SKM-1 treated with dmso at 0.1 percent for 144 hours (cell line): ENCODE data around the gene FBXW12.
"Not testable (repeated sequence)": the region's sequence is repeated elsewhere in the genome, so short reads cannot be mapped to it uniquely, and the experiment has no call there.

Source experiments
- DNase-seq: peaks from one replicate; lab custom pipeline; 2025; ENCODE audit not compliant: unreplicated experiment; lab: John Stamatoyannopoulos, UW

The FBXW12 gene

DNA sequence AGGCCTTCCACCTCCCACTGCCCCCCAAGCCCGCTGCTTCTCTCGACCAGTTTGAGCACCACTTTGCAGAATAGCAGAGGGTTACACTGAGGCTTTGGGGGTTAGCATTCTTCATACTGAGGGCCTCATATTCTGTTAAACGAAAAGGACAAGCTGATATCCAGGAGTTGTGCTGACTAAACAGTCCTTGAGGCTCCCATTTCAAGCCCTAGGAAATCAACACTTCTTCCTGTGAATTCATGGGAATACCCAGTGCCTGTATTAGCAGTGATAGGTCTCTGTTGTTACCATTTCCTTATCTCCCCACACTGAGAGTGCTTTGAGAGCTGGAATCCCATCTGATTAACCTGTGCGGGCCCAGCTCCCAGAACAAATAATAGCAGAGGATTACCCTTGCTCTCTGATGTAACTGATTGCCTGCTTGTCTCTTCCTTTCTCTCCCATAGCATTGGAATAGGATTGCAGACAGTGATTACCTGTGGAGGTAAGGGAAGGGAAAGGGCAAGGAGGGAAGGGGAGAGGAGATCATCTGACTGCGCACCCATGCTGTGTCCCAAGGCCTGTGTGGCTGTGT, 930 bp downstream of the FBXW12 start:
- no peak for DNase-seq

DNA sequence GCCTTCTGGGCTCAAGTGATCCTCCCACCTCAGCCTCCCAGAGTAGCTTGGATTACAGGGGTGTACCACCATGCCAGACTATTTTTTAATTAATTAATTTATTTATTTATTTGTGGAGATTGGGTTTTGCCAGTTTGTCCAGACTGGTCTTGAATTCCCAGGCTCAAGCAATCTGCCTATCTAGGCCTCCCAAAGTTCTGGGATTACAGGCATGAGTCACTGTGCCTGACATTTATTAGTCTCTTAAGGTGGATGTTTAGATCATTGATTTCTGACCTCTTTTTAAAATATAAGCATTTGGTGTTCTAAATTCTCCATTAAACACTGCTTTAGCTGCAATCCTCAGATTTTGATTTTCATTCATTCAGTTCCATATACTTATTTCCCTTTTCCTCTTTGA, 15.6 kb downstream of the FBXW12 start:
- no peak for DNase-seq

DNA sequence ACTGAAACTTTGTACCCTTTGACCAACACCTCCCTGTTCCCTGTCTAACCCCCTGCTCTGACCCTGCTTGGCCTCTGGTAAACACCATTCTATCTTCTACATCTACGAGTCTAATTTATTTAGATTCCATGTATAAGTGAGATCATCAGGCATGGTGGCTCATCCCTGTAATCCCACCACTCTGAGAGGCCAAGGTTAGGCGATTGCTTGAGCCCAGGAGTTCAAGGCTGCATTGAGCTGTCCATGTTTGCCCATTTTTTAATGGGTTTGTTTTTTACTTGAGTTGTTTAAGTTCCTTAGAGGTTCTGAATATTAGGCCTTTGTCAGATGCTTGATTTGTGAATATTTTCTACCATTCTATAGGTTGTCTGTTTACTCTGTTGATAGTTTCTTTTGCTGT, 16.9 kb downstream of the FBXW12 start:
- DNase-seq = no peak

DNA sequence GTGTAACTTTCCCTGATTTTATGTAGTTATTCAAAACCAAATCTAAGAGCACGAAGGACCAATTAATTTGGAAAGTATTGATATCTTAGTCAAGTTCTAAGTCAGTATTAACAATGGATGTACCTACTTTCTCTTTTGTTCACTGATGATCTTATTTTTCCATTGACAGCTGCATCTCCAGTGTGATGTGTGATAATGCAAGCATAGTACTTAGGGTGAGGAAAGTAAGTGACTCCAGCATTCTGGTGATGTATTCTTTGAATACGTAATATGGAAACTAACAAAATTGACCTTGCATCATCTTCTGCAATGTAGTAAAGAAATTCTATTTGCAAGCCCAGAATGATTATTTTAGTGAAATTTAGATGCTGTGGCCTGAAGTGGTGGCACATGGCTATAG, 22.4 kb downstream of the FBXW12 start:
- no peak for DNase-seq

DNA sequence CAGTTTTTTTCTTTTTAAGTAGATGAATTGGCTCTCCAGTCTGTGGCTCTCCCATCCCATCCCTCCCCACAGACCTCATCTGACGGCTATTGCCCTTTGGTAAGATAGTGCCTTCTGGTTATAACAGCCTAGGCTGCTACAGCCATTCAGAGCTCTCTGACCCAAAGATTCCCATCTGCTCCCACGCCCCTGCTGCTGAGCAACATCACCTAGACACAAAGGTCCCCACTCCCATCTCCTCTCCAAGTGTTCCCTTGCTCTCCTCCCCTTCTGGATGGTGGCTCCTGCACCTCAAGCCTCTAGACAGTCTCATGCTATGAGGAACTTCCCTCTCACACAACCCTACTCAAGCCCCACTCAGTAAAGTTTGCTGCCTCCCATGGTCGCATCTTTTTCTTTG, 23.7 kb downstream of the FBXW12 start:
- no peak for DNase-seq

DNA sequence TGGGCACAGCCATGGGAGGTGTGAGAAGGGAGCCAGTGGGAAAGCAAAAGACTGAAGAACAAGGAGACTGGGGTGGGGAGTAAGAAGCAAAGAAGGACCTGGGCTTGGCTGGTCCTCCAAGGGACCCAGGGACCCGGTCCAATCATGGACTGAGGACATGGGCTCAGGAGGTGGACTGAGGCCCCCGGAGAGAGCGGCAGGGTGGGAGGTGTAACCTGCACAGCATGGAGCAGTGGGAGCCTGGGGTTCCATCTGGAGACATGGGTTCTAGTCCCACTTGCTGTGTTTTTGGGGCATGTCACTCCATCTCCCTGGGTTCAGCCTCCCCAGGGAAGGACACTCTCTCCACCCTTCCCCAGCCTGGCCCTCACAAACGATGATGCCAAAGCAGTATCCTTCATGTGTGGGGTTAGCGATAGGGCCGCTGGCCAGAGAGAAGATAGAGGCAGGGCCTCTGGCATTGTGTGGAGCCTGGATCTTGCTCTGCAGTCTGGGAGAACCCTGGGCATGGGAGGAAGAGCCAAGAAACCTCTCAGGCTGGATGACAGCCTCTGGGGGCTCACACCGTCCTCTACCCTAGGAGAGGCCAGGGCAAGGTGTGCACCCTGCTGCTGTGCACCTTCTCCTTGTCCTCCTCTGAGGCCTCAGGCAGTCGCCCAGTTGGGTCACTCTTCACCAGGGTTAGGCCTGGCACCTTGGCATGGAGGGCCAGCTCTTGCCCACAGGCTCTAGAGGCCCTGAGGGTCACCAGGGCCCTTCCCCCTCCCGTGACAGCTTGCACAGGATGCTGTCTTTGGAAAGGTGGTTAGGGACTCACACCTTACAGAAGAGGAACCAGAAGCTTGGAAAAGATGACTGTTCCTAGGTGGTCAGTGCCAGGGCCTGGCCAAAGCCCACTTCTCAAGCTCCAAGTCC, 26.0 kb downstream of the FBXW12 start:
- DNase-seq = no peak

DNA sequence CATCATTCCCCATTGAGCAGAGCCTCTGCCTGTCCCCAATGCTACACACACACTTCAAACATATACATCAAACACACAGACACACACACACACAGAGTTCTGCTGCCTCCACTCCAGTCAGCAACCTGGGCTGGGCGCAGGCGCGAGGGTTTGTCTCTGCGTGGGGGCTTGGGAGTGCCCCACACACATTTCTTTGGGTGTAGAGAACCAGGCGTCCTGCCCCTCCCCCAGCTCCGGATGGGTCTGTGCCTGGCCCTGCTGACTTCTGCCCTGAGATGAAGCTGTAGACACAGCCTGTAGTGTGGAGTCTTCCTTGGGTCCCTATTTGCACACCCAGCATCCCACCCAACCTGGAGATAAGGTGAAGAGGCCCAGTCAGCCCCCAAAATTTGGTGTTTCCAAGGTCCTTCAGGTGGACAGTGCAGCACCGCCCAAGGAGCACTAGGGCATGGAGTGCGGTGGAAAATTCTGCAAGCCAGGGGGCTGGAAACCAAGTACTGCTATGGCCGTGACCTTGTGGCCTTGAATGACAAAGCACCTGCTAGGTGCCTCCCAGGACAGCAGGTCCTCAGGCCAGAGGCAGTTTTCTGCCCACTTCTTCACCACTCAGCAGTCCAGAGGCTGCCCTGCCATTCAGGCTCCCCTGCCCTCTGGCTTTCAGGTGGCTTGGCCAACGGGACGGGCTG, 26.8 kb downstream of the FBXW12 start:
- no peak for DNase-seq

DNA sequence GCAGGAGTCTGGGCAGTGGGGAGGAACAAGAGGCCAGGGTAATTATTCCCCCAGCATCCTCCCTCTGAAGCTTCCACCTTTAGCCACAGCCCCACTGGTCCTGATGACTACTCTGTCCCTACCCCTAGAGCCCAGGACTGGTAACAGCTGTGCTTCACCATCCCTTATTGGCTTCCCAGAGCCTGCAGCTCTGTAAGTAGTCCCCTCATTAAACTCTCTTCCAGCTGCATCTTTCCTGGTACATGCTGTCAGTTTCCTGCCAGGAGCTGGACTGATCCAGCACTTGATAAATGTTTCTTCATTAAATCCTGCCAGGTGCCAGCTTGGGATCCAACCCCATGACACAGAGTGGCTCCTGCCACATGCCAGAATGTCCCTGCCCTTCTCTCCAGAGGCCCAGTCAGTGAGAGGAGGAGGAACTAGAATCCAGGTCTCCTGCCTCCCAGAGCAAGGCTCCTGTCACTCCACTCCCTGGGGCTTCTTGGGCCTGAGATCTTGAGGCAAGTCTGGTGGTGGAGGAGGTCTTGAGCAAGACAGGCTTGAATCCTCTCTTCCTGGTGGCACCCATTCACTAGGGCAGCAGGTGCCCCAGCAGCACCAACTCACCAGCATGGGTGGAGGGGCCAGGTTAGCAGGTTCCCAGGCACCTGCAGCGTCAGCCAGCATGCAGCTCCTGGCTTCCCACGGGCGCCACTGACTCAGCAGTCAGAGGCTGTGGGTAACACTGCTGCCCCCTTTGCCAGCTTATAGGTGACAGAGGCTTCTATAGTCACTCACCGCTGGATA, 27.6 kb downstream of the FBXW12 start:
- DNase-seq = no peak

DNA sequence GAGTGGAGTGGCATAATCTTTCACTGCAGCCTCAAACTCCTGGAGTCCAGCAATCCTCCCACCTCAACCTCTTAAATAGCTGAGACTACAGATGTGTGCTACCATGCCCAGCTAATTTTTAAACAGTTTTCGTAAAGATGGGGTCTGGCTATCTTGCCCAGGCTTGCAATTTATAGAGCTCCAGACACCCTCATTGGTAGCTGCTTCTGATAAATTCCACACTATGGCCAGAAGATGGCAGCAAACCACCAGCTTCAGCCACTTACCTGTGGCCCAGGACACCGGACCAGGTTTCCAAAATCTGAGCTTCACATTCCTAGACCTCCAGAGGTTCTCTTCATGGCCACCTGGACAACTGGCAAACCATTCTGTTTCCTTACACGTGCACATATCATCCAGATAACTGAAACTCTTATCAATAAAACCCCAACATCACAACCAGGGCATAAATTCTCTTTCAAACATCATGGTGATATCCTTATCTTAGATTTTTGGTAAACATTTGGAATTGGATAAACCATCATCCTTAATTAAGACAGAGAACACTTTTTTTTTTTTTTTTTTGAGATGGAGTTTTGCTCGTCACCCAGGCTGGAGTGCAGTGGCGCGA, 28.9 kb downstream of the FBXW12 start:
- DNase-seq = peak; percentile 35

DNA sequence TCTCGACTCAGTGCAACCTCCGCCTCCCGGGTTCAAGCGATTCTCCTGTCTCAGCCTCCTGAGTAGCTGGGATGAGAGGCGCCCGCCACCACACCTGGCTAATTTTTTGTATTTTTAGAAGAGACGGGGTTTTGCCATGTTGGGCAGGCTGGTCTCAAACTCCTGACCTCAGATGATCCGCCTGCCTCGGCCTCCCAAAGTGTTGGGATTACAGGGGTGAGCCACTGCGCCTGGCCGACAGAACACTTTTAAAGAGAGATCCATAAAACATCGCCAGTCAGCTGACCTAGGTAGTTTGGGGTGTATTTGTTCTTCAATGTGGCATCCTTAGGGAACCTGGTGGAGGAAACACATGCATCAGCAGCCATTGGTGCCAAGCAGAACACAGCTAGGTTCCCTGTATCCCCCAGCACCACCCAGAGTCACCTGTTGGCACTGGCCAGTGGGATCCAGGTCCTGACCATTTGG, 29.4 kb downstream of the FBXW12 start:
- not testable (repeated sequence) for DNase-seq

DNA sequence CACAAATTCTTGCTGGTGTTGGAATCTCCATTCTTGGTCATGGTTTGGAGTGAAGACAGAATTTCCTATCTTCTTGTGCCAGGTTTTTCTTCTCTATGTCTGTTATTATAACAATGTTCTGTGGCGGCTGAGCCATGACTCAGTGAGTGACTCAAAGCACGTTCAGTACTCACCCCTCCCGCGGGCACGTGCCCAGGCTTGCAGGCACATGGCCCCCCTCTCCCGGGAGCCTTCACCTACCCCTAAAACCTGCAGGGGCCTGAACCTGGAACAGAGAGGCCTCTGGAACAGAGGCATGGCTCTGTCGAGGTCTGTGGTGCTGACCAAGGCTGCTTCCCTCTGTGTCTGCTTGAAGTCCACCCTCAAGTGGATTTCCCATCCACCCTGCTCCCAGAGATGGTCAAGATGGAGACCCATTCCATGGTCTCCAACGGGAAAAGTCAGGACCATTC, 30.3 kb downstream of the FBXW12 start:
- no peak for DNase-seq

DNA sequence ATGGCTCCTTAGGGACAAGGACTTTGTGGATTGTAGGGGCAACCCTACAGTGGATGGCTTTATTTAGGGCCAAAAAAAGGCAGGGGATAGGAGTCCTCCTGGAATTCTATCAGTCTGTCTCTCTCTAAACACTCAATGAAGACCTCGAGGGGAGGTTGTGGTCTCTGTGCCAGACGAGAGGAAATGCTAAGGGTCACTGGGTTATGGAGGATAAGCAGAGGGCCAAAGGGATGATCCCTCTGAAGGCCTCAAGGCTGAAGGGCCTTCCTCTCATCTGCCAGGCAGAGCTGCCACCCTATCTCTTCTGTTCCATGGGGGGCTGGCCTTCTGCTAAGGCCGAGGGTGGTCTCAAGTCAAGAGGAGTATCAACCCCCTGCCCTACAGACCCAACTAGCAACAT, 30.9 kb downstream of the FBXW12 start:
- DNase-seq = no peak

DNA sequence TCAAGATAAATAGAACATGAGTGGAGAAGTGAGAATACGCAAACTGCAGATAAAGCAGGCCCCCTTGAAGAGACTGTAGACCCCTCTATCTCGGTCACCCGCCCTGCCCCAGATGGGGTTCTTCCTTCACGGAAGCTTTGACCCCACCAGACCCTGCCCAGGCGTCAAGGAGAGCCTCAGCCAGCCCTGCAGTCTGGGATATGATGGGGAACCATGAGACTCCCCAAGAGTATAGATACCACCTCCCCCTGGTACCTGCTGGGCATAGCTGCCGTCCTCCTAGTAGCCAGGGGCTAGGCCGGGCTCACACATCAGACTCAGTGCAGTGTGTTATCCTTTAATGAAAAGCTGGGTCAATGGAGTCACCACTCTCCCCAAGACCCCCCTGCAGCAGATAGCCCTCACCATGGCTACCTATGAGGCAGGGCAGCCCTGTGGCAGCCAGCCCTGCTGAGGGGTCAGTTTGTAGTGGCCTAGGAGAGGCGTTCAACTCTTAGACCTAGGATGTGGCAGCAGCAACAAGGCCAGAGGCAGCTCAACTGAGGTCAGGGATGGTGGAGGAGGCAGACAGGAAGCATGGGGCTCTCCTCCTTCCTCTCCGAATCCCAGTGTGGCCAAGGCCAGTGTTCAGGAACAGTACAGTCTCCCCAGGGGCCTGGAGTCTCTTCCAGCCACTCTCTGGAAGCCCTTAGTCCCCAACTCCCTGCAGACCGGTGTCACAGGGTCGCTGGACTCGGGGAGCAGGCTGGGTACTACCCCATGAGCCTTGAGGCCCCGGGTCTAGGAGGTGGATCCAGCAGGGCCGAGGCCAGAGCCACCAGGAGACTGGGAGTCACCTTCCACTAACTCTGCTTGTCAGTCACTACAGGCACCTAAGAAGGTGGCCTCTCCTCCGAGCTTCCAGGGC, 31.8 kb downstream of the FBXW12 start:
- no peak for DNase-seq

DNA sequence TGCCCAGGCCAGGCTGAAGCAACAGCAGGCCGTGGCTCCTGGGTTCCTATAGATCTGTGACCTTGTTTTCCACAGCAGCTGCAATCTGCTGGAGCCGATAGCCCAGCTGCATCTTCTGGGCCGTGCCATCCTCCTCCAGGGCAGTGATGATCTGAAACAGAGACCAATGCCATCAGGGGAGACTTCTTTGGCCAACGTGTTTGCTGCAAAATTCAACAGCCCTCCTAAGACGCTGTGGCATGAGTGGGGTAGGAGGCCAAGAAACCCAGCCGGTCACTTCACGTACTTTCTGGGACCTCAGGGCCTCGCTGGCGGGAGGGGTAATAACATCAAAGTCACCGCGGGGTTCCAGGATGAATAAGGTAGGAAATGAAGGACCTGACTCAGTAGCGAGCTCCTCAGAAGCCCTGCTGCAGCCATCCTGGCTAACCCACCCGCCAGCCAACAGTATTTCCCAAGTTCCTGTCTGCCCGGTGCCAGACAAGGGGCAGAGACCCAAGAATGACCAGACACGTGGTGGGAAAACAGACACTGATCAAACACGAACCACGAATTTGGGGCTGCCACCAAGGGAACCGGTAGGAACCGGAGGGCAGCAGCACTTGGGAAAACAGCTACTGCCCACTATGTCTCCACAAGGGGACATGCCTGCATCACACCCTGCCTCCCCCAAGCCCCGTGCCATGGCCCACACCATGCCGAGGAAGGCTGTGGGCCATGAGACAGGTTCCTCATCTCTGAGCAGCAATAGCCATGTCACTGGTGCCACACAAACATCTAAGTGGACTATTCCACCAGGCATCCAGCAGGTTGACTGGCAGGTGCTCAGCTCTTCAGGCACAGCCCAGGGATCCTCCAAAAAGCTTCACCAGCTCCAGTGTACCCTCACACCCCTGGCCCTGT, 32.7 kb downstream of the FBXW12 start:
- DNase-seq = no peak

DNA sequence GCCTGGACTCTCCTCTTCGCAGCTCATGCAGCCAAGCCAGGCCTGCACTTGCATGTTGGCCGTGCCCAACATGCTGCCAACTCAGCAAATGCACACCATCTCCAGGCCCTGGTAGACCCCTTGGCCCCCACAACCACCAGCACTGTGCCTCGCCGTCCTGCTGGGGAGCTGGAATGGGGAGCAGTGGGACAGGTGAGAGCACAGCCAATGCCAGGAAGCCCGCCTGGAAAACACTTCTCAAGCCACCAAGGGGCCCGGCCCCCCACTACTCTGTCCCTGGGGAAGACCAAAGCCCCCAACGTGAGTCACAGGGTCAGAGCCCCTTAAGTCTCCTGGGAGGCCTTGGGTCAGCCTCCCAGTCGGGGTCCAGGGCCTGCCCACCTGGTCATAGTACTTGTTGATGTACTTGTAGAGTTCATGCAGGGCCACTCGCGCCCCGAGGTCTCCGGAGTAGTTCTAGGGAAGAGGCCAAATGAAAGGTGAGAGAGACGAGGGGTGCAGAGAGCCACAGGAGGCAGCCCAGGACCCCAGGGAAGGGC, 33.4 kb downstream of the FBXW12 start:
- no peak for DNase-seq

DNA sequence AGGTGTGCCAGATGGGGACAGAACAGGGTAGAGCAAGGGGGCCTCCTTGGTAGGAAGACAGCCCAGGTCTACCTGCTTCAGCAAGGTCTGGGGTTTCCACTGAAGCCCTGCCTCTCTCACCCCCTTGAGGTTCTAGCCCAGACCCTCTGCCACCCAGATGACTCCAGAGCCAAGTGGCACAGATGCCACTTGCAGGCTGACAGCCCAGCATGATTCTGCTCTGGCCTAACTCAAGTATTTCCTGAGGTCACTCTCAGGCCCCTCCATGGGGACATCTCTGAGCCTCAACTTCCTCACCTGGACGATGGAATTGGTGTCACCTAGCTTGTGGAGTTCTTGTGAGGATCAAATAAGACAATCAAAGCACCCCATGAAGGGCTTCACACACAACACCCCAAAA, 34.0 kb downstream of the FBXW12 start:
- DNase-seq = no peak

DNA sequence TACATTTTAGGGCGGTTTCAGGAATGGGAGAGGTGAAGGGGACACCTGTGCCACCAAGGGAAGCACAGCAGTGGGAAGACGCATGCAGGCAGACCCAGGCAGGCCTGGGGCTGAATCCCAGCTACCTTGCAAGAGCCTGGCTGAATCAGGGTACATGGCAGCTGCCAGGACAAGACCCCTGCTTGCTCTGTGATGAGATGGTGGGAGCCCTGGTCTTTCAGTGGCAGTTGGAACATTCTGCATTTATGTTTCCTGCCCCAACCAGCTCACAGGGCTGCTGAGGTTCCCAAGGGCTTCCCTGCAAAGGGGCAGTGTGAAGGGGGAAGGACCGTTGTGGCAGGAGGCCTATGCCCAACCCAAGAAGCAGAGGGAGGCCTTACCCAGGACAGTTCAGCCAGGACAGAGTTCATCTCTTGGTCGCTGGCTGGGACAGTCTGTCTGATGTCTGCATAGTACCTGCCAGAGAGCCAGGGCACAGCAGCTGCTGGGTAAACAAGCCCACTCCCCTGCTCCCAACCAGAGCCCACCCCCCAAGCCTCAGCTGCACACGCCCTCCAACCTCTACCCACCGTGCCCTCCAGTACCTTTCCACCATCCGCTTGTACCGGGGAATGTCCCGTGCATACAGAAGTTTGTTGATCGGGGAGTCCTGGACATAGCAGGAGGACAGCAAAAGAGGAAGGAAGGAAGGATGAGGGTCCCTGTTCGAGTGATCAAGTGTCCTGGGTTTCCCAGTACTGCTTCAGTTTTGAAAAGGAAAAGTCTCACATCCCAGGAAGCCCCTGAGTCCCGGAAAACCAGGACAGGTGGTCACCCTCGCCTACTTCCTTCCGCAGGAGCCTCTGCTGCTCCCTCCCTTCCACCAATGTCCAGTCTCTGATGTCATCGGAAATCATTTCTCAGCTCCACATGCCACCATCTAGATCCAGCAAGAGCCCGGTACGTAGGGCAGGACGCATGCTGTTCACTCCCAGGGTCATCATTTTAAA, 34.7 kb downstream of the FBXW12 start:
- no peak for DNase-seq
